ENCODE data around the gene ELK4. TPM values are rescaled to one million over a fixed set of nuclear protein-coding genes. Genes with fewer than 3 reads are reported as not detected.

The ELK4 gene
- total RNA-seq, 2 donors from 2014 or later, result 18.8 to 19.1 TPM

DNA sequence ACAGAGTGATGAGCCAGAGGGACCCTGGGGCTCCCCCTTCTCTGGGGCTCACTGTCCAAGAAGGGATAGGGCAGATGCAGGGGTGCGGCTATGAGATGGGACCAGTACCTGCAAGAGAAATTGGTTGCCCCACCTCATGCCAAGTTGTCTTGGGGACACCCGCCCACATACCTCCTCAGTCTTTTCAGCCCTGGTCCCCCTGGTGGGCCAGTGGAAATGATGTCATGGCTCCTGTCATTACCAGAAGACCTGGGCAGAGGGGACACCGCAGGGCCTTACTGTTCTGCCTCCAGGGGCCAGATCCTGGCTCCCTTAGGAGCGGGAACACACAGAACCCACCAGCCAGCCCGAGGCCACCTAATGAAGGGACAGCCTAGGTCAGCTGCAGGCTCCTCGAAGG, 64.1 kb downstream of the ELK4 start:
- no peak for DNase-seq (ENCODE audit: low spot score)

DNA sequence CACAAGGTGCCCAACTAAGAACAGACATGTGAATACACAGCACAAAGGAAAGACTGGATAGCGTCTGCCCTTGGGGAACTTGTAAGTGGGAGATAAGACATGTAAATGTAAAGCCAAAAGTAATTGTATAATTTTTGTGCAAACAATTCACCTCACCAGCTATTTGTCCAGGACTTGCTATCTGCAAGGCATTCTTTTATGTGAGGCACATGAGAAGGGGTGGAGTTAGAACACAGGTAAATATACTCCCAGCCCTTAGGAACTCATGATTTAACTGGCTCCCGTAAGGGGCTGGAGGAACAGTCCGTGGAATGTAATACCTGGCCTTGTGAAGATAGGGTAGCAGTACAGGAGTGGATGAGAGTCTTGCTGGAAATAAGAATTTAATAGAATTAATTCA, 66.0 kb downstream of the ELK4 start:
- peaks cover 0 to 14% of the 10 kb centered on the region in 2 donors for H3K9me3 ChIP-seq
- no peak for DNase-seq (ENCODE audit: low spot score)
- H3K36me3 ChIP-seq, result no peaks in the 10 kb centered on the region
- TF ChIP-seq, protein P1, sequence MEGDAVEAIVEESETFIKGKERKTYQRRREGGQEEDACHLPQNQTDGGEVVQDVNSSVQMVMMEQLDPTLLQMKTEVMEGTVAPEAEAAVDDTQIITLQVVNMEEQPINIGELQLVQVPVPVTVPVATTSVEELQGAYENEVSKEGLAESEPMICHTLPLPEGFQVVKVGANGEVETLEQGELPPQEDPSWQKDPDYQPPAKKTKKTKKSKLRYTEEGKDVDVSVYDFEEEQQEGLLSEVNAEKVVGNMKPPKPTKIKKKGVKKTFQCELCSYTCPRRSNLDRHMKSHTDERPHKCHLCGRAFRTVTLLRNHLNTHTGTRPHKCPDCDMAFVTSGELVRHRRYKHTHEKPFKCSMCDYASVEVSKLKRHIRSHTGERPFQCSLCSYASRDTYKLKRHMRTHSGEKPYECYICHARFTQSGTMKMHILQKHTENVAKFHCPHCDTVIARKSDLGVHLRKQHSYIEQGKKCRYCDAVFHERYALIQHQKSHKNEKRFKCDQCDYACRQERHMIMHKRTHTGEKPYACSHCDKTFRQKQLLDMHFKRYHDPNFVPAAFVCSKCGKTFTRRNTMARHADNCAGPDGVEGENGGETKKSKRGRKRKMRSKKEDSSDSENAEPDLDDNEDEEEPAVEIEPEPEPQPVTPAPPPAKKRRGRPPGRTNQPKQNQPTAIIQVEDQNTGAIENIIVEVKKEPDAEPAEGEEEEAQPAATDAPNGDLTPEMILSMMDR (IDR thresholded peaks at IDR 0.05), result no peak
- H3K27ac ChIP-seq, result no peak overlapping the region
- peaks cover 0 to 9% of the 10 kb centered on the region in 2 donors for H3K4me1 ChIP-seq
- no peak overlapping the region for H3K4me3 ChIP-seq
- H3K27me3 ChIP-seq, result peaks cover 5 to 9% of the 10 kb centered on the region in 2 donors

More for the DNA sequence above, 64.1 kb downstream of the ELK4 start:
- Histone ChIP-seq H3K27ac (no peak overlapping the region), H3K4me1 (peaks cover 0 to 9% of the 10 kb centered on the region in 2 donors), H3K4me3 (no peak overlapping the region), H3K27me3 (peaks cover 5 to 9% of the 10 kb centered on the region in 2 donors), H3K9me3 (no peaks in the 10 kb centered on the region), H3K36me3 (no peaks in the 10 kb centered on the region)
- TF ChIP-seq, protein P1 (IDR thresholded peaks at IDR 0.05), result no peak

DNA sequence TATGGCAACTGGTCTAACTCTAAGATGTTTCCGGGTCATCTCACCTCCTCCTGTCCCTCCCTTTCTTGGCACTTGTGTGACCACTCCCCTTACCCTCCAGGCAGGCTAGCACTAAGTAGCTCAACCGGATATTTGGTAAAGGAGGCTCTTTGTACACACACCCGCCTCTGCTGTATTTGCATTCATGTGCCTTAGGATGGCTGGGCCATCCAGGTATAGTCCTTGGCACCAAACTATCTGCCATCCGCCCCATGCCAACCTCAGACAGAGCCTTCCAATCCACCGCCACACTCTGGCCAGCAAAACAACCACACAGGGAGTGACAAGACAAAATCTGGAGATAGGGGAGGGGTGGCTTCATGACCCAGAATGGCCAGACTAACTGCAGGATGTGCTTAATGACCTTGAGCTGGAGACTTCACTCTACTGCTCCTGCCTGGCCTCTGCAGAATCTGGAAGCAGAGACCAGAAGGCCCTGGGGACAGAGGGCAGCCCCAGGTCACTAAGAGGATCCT, 67.8 kb downstream of the ELK4 start:
- Histone ChIP-seq H3K9me3 (peaks cover 0 to 20% of the 10 kb centered on the region in 2 donors), H3K4me1 (peaks cover 0 to 1% of the 10 kb centered on the region in 2 donors), H3K36me3 (no peaks in the 10 kb centered on the region), H3K27me3 (peaks cover 0 to 9% of the 10 kb centered on the region in 2 donors), H3K27ac (no peak overlapping the region), H3K4me3 (no peak overlapping the region)
- no peak for DNase-seq (ENCODE audit: low spot score)
- TF ChIP-seq, protein P1 (IDR thresholded peaks at IDR 0.05), result no peak

DNA sequence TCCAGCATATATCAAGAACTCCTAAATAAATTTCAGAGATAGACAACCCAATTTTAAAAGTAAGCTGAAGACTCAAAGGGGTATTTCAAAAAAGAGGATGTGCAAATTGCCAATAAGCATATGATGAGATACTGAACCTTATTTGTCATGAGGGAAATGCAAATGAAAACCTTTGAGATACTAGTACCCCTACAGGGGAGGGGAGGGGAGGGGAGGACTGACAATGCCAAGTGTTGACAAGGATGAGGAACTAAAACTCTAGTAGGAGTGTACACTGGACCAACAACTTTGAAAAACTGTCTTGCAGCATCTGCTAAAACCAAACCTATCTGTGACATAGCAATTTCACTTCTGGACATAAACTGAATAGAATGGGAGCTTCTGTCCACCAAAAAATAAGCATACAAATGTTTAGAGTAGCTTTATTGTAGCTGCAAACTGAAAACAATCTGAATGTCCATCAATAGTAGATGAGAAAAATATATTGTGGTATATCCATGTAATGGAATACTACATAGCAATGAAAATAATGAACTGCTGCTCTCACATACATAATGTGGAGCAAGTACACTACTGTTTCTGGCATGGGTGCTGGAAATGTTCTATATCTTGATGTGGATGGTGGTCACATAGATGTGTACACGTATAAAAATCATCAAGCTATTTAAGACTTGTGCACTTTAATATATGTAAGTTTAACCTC, 70.2 kb downstream of the ELK4 start:
- no peak overlapping the region for H3K27ac ChIP-seq
- no peak for DNase-seq (ENCODE audit: low spot score)
- peaks cover 0 to 20% of the 10 kb centered on the region in 2 donors for H3K9me3 ChIP-seq
- H3K4me3 ChIP-seq, result no peak overlapping the region
- no peaks in the 10 kb centered on the region for H3K4me1 ChIP-seq
- H3K27me3 ChIP-seq, result no peaks in the 10 kb centered on the region
- H3K36me3 ChIP-seq, result no peaks in the 10 kb centered on the region
- TF ChIP-seq, protein P1 (IDR thresholded peaks at IDR 0.05), result no peak

Other genes starting within 250 kb of the ELK4 start
- not detected for gene LEMD1, start 210.0 kb downstream of the ELK4 start, total RNA-seq
- gene BLACAT1, start 176.0 kb downstream of the ELK4 start, total RNA-seq, result under 1 TPM; 0.24 to 0.26 TPM
- gene CDK18, start 127.3 kb downstream of the ELK4 start, total RNA-seq, result 100 to 1,000 TPM in 1 of 2 donors, 10 to 100 TPM in 1; 85.6 to 116 TPM
- 1 to 10 TPM; 2.6 to 2.7 TPM for gene SLC45A3, start 48.5 kb upstream of the ELK4 start, total RNA-seq
- 100 to 1,000 TPM; 109 to 128 TPM for gene NUCKS1, start 118.2 kb upstream of the ELK4 start, total RNA-seq
- 10 to 100 TPM; 17.7 to 18.6 TPM for gene RAB29, start 143.5 kb upstream of the ELK4 start, total RNA-seq
- 100 to 1,000 TPM; 204 to 255 TPM for gene SLC41A1, start 181.2 kb upstream of the ELK4 start, total RNA-seq
- 1 to 10 TPM; 1.2 to 1.4 TPM for gene PM20D1, start 218.1 kb upstream of the ELK4 start, total RNA-seq

All from right atrium auricular region (tissue), 2 donors.